ENCODE measurements around the gene GNAO1. TPM values are rescaled to one million over a fixed set of nuclear protein-coding genes. Genes with fewer than 3 reads are reported as not detected.

The GNAO1 gene
- total RNA-seq, 1 donor from 2014 or later: 1.2 TPM

- TF ChIP-seq CTCF (IDR thresholded peaks at IDR 0.05): no peak
- no peaks in the 10 kb centered on the region for H3K9me3 Mint-ChIP-seq (ENCODE audit: low read depth)
- DNase-seq (ENCODE audit: low spot score): no peak
- H3K36me3 Mint-ChIP-seq (ENCODE audit: low read depth): no peaks in the 10 kb centered on the region
- H3K27me3 Mint-ChIP-seq (ENCODE audit: low read depth): no peaks in the 10 kb centered on the region
- no peak overlapping the region for H3K4me3 Mint-ChIP-seq (ENCODE audit: unreplicated experiment)
- H3K4me1 Mint-ChIP-seq (ENCODE audit: low read depth): peaks cover 26% of the 10 kb centered on the region
- no peak overlapping the region for H3K27ac Mint-ChIP-seq (ENCODE audit: unreplicated experiment)
Measured at GRCh38 chr16:56297684-56298083, 106.4 kb downstream of the GNAO1 start.

- Mint-ChIP-seq H3K4me3 (ENCODE audit: unreplicated experiment) (no peak overlapping the region), H3K4me1 (ENCODE audit: low read depth) (peaks cover 26% of the 10 kb centered on the region), H3K36me3 (ENCODE audit: low read depth) (no peaks in the 10 kb centered on the region), H3K9me3 (ENCODE audit: low read depth) (no peaks in the 10 kb centered on the region), H3K27me3 (ENCODE audit: low read depth) (no peaks in the 10 kb centered on the region), H3K27ac (ENCODE audit: unreplicated experiment) (no peak overlapping the region)
- no peak for DNase-seq (ENCODE audit: low spot score)
- no peak for TF ChIP-seq CTCF (IDR thresholded peaks at IDR 0.05)
Measured at GRCh38 chr16:56298116-56298515, 106.8 kb downstream of the GNAO1 start.

- Mint-ChIP-seq H3K36me3 (ENCODE audit: low read depth) (no peaks in the 10 kb centered on the region), H3K27ac (ENCODE audit: unreplicated experiment) (no peak overlapping the region), H3K27me3 (ENCODE audit: low read depth) (peaks cover 6% of the 10 kb centered on the region), H3K4me1 (ENCODE audit: low read depth) (peaks cover 26% of the 10 kb centered on the region), H3K4me3 (ENCODE audit: unreplicated experiment) (no peak overlapping the region), H3K9me3 (ENCODE audit: low read depth) (no peaks in the 10 kb centered on the region)
- no peak for TF ChIP-seq CTCF (IDR thresholded peaks at IDR 0.05)
- DNase-seq (ENCODE audit: low spot score): no peak
Measured at GRCh38 chr16:56298948-56299596, 107.8 kb downstream of the GNAO1 start.

GRCh38 chr16:56300242-56300623 lies 108.9 kb downstream of the GNAO1 start:
- H3K4me3 Mint-ChIP-seq (ENCODE audit: unreplicated experiment): no peak overlapping the region
- DNase-seq (ENCODE audit: low spot score): no peak
- no peak for TF ChIP-seq CTCF (IDR thresholded peaks at IDR 0.05)
- H3K36me3 Mint-ChIP-seq (ENCODE audit: low read depth): no peaks in the 10 kb centered on the region
- H3K27me3 Mint-ChIP-seq (ENCODE audit: low read depth): peaks cover 12% of the 10 kb centered on the region
- H3K4me1 Mint-ChIP-seq (ENCODE audit: low read depth): peaks cover 15% of the 10 kb centered on the region
- H3K9me3 Mint-ChIP-seq (ENCODE audit: low read depth): no peaks in the 10 kb centered on the region
- no peak overlapping the region for H3K27ac Mint-ChIP-seq (ENCODE audit: unreplicated experiment)

GRCh38 chr16:56300891-56301850 lies 109.9 kb downstream of the GNAO1 start:
- no peak overlapping the region for H3K4me3 Mint-ChIP-seq (ENCODE audit: unreplicated experiment)
- H3K4me1 Mint-ChIP-seq (ENCODE audit: low read depth): peaks cover 15% of the 10 kb centered on the region
- no peaks in the 10 kb centered on the region for H3K9me3 Mint-ChIP-seq (ENCODE audit: low read depth)

More at GRCh38 chr16:56300891-56301850, 109.9 kb downstream of the GNAO1 start:
- no peak for TF ChIP-seq CTCF (IDR thresholded peaks at IDR 0.05)
- peak; percentile 27 for DNase-seq (ENCODE audit: low spot score)
- Mint-ChIP-seq H3K27me3 (ENCODE audit: low read depth) (peaks cover 12% of the 10 kb centered on the region), H3K27ac (ENCODE audit: unreplicated experiment) (no peak overlapping the region), H3K36me3 (ENCODE audit: low read depth) (no peaks in the 10 kb centered on the region)
